Ramos (cell line): ENCODE data around the gene LGALS4.

Experiments
- in situ Hi-C: fragments of 300-500 bp; cut with MboI; formaldehyde crosslinking; loops from one replicate; pipeline ENCODE4 v1.14.3; 2022; ENCODE audit warnings: low sequenced_read_pairs; ENCODE audit not compliant: unreplicated experiment

The LGALS4 gene, protein sequence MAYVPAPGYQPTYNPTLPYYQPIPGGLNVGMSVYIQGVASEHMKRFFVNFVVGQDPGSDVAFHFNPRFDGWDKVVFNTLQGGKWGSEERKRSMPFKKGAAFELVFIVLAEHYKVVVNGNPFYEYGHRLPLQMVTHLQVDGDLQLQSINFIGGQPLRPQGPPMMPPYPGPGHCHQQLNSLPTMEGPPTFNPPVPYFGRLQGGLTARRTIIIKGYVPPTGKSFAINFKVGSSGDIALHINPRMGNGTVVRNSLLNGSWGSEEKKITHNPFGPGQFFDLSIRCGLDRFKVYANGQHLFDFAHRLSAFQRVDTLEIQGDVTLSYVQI

GRCh38 chr19:38812841-38813320, at the start of gene LGALS4:
Gene LGALS4 (minus strand): TSS chr19:38812945. CDS start chr19:38812886, 59 bp downstream.
- in situ Hi-C loops, result no loop called here

- in situ Hi-C loops, result loop anchor here (25.0 kb wide), 1 partner anchor 949 kb away; the partner anchor contains the start of genes SIPA1L3 and WDR87
Observed at GRCh38 chr19:38861368-38861767, 48.6 kb upstream of the LGALS4 start.

DNA sequence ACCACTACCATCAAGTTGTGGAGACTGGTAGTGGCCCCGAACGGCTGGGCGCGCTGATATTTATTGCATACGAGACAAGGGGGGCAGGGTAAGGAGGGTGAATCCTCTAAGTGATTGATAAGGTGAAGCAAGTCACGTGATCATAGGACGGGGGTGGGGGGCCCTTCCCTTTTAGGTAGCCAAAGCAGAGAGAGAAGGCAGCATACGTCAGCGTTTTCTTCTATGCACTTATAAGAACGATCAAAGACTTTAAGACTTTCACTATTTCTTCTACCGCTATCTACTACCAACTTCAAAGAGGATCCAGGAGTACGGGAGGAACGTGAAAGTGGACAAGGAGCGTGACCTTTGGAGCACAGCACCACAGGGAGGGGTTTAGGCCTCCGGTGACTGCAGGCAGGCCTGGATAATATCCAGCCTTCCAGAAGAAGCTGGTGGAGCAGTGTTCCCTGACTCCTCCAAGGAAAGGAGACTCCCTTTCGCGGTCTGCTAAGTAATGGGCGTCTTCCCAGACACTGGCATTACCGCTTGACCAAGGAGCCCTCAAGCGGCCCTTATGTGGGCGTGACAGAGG, 47.0 kb upstream of the LGALS4 start:
- in situ Hi-C loops, result loop anchor here (25.0 kb wide), 1 partner anchor 947 kb away; the partner anchor contains the start of genes SIPA1L3 and WDR87

DNA sequence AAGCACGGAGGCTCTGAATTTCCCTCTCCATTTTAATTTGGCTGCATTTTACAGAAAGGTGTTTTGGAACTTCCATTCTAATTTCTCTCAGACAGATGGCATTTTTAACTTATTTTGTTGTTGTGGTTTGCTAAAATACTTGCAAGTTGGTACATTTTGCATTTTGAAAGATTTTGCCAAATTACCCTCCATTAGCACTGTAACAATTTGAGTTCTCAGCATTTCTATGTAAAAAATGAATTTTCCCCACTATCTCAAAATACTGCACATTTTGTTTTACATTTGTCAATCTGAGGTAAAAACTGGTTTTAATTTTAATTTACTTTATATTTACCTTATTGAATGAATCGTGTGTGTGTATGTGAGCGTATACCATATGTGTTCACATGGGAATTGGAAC, 44.1 kb upstream of the LGALS4 start:
- in situ Hi-C loops, result loop anchor here (25.0 kb wide), 1 partner anchor 945 kb away; the partner anchor contains the start of genes SIPA1L3 and WDR87

DNA sequence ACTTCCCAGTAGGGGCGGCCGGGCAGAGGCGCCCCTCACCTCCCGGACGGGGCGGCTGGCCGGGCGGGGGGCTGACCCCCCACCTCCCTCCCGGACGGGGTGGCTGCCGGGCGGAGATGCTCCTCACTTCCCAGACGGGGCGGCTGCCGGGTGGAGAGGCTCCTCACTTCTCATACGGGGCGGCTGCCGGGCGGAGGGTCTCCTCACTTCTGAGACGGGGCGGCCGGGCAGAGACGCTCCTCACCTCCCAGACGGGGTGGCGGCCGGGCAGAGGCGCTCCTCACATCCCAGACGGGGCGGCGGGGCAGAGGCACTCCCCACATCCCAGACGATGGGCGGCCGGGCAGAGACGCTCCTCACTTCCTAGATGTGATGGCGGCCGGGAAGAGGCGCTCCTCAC, 43.0 kb upstream of the LGALS4 start:
- in situ Hi-C loops, result loop anchor here (25.0 kb wide), 1 partner anchor 943 kb away; the partner anchor contains the start of genes SIPA1L3 and WDR87

- in situ Hi-C loops, result loop anchor here (25.0 kb wide), 1 partner anchor 943 kb away; the partner anchor contains the start of genes SIPA1L3 and WDR87
Observed at GRCh38 chr19:38854961-38855360, 42.2 kb upstream of the LGALS4 start.

GRCh38 chr19:38853214-38853613, 40.5 kb upstream of the LGALS4 start:
- in situ Hi-C loops, result loop anchor here (25.0 kb wide), 1 partner anchor 941 kb away; the partner anchor contains the start of genes SIPA1L3 and WDR87

GRCh38 chr19:38852231-38853044, 39.7 kb upstream of the LGALS4 start:
- in situ Hi-C loops, result loop anchor here (25.0 kb wide), 1 partner anchor 940 kb away; the partner anchor contains the start of genes SIPA1L3 and WDR87

GRCh38 chr19:38851622-38852230, 39.0 kb upstream of the LGALS4 start:
- in situ Hi-C loops, result loop anchor here (25.0 kb wide), 1 partner anchor 939 kb away; the partner anchor contains the start of genes SIPA1L3 and WDR87

- in situ Hi-C loops, result loop anchor here (25.0 kb wide), 1 partner anchor 939 kb away; the partner anchor contains the start of genes SIPA1L3 and WDR87
Observed at GRCh38 chr19:38850976-38851621, 38.4 kb upstream of the LGALS4 start.

DNA sequence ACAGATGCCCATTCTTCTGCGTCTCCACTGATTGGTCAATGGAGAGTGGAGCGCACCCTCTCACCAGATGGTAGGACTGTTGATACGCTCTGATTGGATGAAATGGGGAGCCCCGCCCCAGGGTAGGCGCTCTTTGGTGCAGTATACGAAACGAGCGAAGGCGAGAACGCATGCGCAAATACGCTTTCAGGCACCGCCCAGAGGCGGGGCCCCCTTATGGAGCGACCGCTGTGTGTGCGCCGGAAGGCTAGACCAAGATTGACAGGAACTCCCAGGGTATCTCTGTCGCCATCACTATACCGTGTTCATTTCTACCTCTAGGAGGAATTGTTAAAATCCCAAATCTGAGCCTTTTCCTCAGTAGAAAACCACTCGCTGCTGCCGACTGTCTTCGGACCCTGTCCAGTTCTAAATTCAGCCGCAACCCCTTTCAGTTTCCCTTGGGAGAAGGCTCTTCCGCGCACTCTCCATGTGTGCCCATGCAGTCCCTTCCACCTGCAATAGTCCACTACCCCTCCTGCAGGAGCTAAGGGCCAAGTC, 37.8 kb upstream of the LGALS4 start:
- in situ Hi-C loops, result loop anchor here (25.0 kb wide), 1 partner anchor 938 kb away; the partner anchor contains the start of genes SIPA1L3 and WDR87

GRCh38 chr19:38849860-38850435, 37.2 kb upstream of the LGALS4 start, which contains the start of gene HNRNPL:
Gene HNRNPL (minus strand): TSS chr19:38849986. CDS start chr19:38849966, 20 bp downstream.
- in situ Hi-C loops, result loop anchor here (25.0 kb wide), 1 partner anchor 938 kb away; the partner anchor contains the start of genes SIPA1L3 and WDR87

DNA sequence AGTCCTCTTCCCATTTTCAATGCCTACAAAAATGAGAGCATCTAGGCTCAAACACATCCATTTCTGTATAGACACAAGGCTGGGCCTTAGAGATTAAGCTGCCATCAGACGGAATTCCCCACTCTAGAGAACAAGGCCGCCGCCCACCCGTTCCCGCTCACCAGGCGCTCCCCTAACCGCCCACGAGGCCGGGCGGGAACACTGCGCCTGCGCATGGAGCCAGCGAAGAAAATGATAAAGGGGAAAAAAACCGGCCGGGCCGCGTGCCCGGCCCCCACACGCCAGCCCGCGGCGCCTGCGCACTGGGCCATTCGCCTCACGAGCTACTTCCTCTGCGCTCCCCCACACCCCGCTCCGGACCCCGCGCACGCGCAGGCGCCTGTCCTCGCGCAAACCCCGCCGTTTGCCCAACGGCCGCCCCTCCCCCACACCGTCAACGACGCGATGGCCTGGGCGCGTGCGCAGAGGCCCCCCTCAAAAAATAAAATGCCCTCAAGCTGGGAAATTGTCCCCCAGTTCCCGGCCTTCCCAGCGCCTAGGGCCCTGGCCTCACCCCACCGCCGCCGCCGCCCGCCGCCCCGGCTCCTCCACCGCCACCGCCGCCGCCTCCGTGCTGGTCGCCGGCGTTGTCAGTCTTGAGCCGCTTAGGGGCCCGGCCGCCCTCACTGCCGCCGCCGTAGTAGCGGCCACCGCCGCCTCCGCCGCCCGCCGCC, 36.6 kb upstream of the LGALS4 start:
- in situ Hi-C loops, result no loop called here

DNA sequence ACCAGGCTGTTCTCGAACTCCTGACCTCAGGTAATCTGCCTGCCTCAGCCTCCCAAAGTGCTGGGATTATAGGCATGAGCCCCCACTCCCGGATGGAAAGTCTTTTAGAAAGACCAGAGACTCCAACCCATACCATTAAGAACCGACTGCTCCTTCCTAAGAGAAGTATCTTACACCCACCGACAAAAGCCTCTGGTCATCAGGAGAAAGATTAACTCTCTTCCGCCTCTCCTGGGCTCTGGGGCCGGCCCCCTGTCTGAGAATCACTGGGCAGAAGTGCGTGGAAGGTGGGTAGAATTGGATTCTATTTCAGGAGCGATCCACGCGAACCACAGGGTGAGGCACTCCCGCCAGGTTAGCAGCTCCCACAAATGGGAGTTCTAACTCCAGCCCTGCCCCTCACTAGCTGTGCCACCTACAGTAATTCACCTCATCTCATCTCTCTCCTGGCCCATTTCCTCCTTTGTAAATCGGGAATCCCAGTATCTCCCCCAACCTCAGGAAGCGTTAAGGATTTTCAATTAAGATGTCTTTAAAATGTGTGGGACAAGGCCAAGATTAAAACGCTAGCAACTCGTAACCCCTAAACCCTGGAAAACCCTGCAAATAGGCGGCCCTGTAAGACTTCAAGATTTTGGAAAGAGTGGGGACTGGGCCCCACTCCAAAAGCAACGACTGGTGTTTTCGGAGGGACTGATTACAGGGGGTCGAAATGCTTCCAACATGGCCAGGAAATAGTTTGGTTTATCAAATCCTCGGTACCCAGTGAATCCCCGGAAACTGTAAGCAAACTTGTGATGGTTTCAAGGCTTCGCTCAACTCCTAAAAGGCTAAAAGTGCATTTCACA, 35.8 kb upstream of the LGALS4 start:
- in situ Hi-C loops, result no loop called here

GRCh38 chr19:38846097-38846496, 33.4 kb upstream of the LGALS4 start:
- in situ Hi-C loops, result no loop called here

DNA sequence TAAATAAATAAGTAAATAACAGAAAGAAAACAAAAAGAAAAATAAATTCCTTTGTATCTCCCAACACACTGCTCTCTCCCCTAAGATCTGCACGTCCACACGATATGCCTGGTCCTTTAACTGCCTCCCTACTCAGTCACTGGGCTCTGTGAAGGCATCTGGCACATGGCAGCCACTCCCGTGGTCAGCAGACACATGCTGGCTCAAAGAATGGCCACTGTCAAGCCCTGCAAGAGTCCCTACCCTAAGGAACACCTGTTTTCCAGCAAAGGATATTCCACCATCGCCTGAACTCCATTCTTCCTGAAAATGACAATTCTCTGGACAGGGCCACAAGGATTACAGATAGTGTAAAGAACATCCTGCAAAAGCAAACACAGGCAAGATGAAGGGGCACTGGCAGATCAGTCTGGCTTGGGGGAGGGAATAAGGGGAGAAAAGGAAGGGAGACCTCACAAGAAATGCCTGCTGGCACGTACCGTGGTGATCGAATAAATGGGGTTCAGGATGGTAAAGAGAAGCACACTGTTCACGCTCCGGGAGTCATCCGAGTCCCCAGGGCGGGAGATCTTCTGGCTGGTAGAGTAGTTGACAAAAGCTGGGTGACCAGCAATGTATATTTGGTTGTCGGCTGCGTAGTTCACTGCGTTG, 32.8 kb upstream of the LGALS4 start:
- in situ Hi-C loops, result no loop called here
